ENCODE results near the gene GOPC.

DNA sequence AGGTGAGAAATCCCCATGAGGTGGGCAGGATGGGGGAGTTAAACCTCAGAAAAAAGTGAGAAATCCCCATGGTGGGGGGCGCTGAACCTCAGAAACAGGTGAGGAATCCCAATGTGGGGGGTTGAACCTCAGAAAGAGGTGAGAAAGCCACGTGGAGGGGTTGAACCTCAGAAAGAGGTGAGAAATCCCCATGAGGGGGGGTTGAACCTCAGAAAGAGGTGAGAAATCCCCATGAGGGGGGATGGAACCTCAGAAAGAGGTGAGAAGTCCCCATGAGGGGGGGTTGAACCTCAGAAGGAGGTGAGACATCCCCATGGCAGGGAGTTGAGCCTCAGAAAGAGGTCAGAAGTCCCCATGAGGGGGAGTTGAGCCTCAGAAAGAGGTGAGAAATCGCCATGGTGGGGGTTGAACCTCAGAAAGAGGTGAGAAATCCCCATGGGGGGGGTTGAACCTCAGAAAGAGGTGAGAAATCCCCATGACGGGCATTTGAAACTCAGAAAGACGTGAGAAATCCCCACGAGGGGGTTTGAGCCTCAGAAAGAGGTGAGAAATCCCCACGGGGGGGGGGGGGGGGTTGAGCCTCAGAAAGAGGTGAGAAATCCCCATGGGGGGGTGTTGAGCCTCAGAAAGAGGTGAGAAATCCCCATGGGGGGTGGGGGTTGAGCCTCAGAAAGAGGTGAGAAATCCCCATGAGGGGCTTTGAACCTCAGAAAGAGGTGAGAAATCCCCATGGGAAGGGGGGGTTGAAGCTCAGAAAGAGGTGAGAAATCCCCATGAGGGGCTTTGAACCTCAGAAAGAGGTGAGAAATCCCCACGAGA lies 14.3 kb upstream of the GOPC start:
- TF ChIP-seq, protein P1, sequence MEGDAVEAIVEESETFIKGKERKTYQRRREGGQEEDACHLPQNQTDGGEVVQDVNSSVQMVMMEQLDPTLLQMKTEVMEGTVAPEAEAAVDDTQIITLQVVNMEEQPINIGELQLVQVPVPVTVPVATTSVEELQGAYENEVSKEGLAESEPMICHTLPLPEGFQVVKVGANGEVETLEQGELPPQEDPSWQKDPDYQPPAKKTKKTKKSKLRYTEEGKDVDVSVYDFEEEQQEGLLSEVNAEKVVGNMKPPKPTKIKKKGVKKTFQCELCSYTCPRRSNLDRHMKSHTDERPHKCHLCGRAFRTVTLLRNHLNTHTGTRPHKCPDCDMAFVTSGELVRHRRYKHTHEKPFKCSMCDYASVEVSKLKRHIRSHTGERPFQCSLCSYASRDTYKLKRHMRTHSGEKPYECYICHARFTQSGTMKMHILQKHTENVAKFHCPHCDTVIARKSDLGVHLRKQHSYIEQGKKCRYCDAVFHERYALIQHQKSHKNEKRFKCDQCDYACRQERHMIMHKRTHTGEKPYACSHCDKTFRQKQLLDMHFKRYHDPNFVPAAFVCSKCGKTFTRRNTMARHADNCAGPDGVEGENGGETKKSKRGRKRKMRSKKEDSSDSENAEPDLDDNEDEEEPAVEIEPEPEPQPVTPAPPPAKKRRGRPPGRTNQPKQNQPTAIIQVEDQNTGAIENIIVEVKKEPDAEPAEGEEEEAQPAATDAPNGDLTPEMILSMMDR (IDR thresholded peaks at IDR 0.05; ENCODE audit: low read depth, low read length), result no peak
- TF ChIP-seq EZH2phosphoT487 (IDR thresholded peaks at IDR 0.05; ENCODE audit: low read depth), result no peak

Data from OCI-LY3 (cell line).